Aorta (tissue), 5 donors: ENCODE results near the gene POC1B. TPM values are rescaled to one million over a fixed set of nuclear protein-coding genes. Genes with fewer than 3 reads are reported as not detected.

Source experiments
- ATAC-seq: fragments of 200-7000 bp; cut with Tn5 transposase; one replicate; pipeline ENCODE4 v1.9.1; 2022; ENCODE audit warnings: moderate library complexity; ENCODE audit not compliant: low FRiP score
- DNase-seq, 2 donors: peaks; one replicate each; pipeline ENCODE4 v3.0.0-alpha.2; 2020
- H3K27ac ChIP-seq, 2 donors: one replicate each; pipeline ENCODE4 v1.5.1; 2013; ENCODE audit warnings: low read length in 2 of 2, mild to moderate bottlenecking in 2 of 2, moderate library complexity in 2 of 2, control low read depth in 1 of 2, inconsistent platforms in 1 of 2, low read depth in 1 of 2
- H3K27me3 ChIP-seq, 2 donors: one replicate each; pipeline ENCODE4 v1.6.1; 2013; ENCODE audit warnings: control low read depth in 1 of 2, low read length in 1 of 2, mild to moderate bottlenecking in 1 of 2, moderate library complexity in 1 of 2; ENCODE audit not compliant: insufficient read depth in 2 of 2, control insufficient read depth in 1 of 2
- H3K36me3 ChIP-seq, 2 donors: one replicate each; pipeline ENCODE4 v1.6.1; 2013; ENCODE audit warnings: control low read depth in 1 of 2, low read length in 1 of 2, mild to moderate bottlenecking in 1 of 2; ENCODE audit not compliant: insufficient read depth in 2 of 2, control insufficient read depth in 1 of 2
- H3K4me1 ChIP-seq, 2 donors: one replicate each; pipeline ENCODE4 v1.6.1; 2013; ENCODE audit warnings: low read length in 2 of 2, control low read depth in 1 of 2, mild to moderate bottlenecking in 1 of 2, moderate library complexity in 1 of 2; ENCODE audit not compliant: insufficient read depth in 2 of 2, control insufficient read depth in 1 of 2
- H3K4me3 ChIP-seq, 2 donors: one replicate each; pipeline ENCODE4 v1.5.1; 2013; ENCODE audit warnings: low read length in 2 of 2, control low read depth in 1 of 2, mild to moderate bottlenecking in 1 of 2
- H3K9me3 ChIP-seq: one replicate; pipeline ENCODE4 v1.6.1; 2013; ENCODE audit warnings: mild to moderate bottlenecking, low read length; ENCODE audit not compliant: control insufficient read depth
- WGBS, 2 donors: extraction: QIAGEN DNeasy Blood & Tissue Kit; methylation state at CpG; one replicate each; pipeline ENCODE4 v1.1.7; 2013; 5-methylcytosine and 5-hydroxymethylcytosine counted together
- intact Hi-C, 2 donors: fragments of 100-400 bp; cut with DNase I; formaldehyde crosslinking; loops; one replicate each; pipeline versions ENCODE4 v1.14.2 to v1.15.0; 2022
- polyA plus RNA-seq, 2 donors: library from polyadenylated mRNA; stranded (reverse); fragments of 200-250 nt; gene quantifications; one replicate each; pipeline ENCODE4 v1.2.3, GENCODE V29; 2013
- total RNA-seq, 2 donors: library from RNA; stranded (reverse); fragmentation: NEBNext Ultra II Directional; extraction: Animal tissue kit (Norgen Biotek cat#: 25700); gene quantifications; one replicate each; pipeline ENCODE4 v1.2.1, GENCODE V29; 2021
- donor health status: healthy with polysubstance abuse.
- donor health status: Bipolar disorder and iron deficiency.
- donor health status: DM: no; HTN: no; CAD: no.
- donor health status: DM: no; HTN: no; CAD: no.
- donor health status: DM: yes; HTN: yes; CAD: no.

The POC1B gene
- total and polyA plus RNA-seq, 4 donors = 7.3 to 21.9 (median 20.6) TPM

DNA sequence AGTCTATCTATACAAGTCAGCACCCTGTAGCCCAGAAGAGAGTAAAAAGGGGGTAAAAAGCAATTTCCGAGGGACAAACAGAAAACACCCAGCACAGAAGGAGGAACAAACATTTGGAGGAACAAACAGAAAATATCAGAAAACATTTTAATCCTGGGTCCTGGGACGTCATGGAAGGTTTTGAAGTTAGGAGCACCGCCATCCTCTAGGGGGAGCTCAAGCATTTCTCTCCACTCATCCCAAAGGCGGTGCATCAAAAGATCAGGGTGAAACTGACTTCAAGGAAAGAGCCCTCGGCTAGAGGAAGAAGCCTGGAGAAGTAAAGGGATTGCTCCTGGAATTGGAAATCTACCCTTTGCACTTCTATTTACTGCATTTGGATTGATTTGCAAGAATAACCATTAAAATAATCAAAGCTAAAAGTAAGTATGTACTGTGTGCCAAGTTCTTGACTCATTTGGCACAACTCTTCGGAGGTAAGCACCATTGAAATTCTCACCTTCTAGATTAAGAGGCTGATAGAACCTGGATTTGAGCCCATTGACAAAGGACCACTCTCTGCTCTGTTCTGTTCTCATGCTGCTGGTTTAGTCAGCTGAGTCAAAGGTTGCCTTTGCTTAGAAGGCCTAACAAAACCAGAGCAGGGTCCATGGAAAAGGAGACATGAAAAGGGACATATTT lies 17.2 kb upstream of the POC1B start:
- ATAC-seq (peak; percentile 78), DNase-seq (peak in 1 of 2 donors; percentile 62)
- no peaks in the 10 kb centered on the region for H3K36me3 ChIP-seq
- no peak overlapping the region for H3K27ac ChIP-seq
- H3K9me3 ChIP-seq = no peaks in the 10 kb centered on the region
- WGBS, 2 donors = 14 to 20% methylated on average over 6 of the region's 6 CpGs
- no peak overlapping the region for H3K4me3 ChIP-seq
- H3K4me1 ChIP-seq = peaks cover 0 to 2% of the 10 kb centered on the region in 2 donors
- intact Hi-C loops = loop anchor here (5.0 to 10.0 kb wide), 3 partner anchors 162 to 562 kb away; partner anchors contain the start of gene ATP2B1 (in 1 of the 2)
- no peaks in the 10 kb centered on the region for H3K27me3 ChIP-seq

DNA sequence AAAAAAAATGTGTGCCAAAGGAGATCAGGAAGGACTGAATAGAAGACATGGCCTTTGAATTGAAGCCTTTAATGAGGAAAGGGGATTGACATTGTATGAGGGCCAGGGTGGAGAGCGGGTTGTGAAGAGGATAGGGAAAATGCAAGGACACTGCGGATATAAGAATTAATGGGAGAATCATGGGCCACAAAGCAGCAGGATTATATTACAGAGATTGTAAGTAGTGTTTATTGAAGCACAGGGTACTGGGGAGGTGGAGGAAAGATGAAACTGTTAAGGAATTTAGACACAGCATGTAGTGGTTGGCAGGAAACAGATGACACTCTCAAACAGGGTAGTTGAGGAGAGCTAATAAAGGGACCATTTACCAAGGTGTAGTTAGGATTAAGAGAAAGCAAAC lies 16.4 kb upstream of the POC1B start:
- 93 to 95% methylated on average over 2 of the region's 2 CpGs for WGBS, 2 donors
- Histone ChIP-seq H3K36me3 (no peaks in the 10 kb centered on the region), H3K4me1 (peaks cover 0 to 2% of the 10 kb centered on the region in 2 donors), H3K27me3 (no peaks in the 10 kb centered on the region), H3K4me3 (no peak overlapping the region), H3K27ac (no peak overlapping the region), H3K9me3 (no peaks in the 10 kb centered on the region)
- intact Hi-C loops = loop anchor here (5.0 to 10.0 kb wide), 3 partner anchors 163 to 563 kb away; partner anchors contain the start of gene ATP2B1 (in 1 of the 2)
- no peak for ATAC-seq
- no peak for DNase-seq

DNA sequence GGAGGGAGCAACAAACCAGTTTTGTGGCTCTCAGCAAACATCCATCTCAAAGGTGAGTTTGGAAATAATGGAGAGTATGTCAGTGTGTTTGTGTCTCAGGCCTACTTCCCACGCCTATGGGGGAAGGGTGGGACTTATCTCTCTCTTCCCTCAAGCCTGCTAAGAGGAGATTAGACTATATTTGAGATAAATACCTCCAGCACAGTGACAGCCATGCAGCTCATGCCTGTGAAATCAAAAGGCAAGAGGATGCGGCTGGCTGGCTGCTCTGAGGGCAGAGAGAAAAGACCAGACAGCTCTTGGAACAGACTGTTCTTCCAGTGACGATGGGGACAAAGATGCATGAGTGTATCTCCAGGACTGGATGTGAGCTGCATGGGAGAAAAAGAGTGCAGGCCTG lies 14.7 kb upstream of the POC1B start:
- no peaks in the 10 kb centered on the region for H3K36me3 ChIP-seq
- 78 to 89% methylated on average over 3 of the region's 3 CpGs for WGBS, 2 donors
- intact Hi-C loops = loop anchor here (5.0 to 10.0 kb wide), 3 partner anchors 164 to 564 kb away; partner anchors contain the start of gene ATP2B1 (in 1 of the 2)
- no peak overlapping the region for H3K27ac ChIP-seq
- H3K27me3 ChIP-seq = no peaks in the 10 kb centered on the region
- no peak for DNase-seq
- peaks cover 0 to 2% of the 10 kb centered on the region in 2 donors for H3K4me1 ChIP-seq
- no peaks in the 10 kb centered on the region for H3K9me3 ChIP-seq
- ATAC-seq = no peak
- H3K4me3 ChIP-seq = no peak overlapping the region

DNA sequence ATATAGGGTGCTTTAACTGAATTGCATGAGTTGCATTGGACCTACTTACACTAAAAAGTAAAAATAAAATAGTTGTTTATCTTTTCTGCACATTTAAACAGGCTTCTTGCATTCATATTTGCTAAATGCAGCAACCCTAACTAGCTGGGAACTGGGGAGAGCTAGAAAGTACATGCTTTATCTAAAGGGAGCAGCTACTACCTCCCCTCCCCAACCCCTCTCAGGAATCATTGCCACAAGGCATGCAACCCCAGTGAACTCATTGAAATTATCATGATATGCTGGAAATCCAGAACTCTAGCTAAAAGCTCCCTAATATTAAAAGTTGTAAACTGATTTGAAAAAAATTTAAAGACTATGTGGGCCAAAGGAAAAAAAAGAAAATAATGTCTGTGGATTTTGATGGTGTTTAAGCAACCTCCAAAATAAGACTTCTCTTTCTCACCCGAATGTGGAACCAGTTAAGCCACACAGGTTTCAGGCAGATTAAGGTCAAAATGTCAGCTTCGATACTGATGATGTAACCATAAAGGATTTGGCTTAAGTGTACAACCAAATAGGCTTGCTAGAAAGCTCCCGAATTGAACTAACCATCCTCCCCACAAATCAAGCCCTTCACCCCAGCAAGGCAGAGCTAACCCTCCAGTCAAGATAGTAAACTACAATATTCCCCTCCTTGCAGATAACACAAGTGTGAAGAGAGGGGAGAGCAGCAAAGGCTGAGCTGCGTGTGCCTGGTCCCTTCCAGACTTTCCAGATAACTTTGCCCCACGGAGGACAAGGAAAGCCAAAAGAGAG lies 13.8 kb upstream of the POC1B start:
- H3K4me1 ChIP-seq = no peaks in the 10 kb centered on the region
- H3K4me3 ChIP-seq = no peak overlapping the region
- intact Hi-C loops = loop anchor here (5.0 to 10.0 kb wide), 3 partner anchors 165 to 565 kb away; partner anchors contain the start of gene ATP2B1 (in 1 of the 2)
- WGBS, 2 donors = 40 to 43% methylated on average over 5 of the region's 5 CpGs
- no peaks in the 10 kb centered on the region for H3K9me3 ChIP-seq
- ATAC-seq (no peak), DNase-seq (no peak)
- H3K27me3 ChIP-seq = no peaks in the 10 kb centered on the region
- H3K27ac ChIP-seq = no peak overlapping the region
- H3K36me3 ChIP-seq = no peaks in the 10 kb centered on the region

DNA sequence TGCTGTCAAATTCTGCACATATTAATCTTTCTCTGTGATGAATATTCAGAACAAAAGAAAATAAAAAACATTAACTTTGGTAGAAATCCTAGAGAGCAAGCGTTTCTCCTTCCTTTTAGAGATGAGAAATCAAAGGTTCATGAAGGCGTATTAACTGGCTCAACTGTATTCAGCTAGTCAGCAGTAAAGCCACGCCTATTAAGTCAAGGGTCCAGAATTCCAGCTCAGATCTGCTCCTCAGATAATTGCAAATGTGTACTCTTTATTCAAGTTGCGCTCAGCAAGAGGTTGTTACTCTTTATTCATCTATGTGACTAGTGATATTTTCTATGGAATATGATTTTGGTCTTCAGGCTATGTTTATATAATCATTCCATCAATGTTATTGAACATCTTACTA lies 13.1 kb upstream of the POC1B start:
- WGBS, 2 donors = 70 to 85% methylated on average over 4 of the region's 4 CpGs
- no peaks in the 10 kb centered on the region for H3K36me3 ChIP-seq
- intact Hi-C loops = no loop called here
- DNase-seq = no peak
- H3K4me3 ChIP-seq = no peak overlapping the region
- no peaks in the 10 kb centered on the region for H3K4me1 ChIP-seq
- no peaks in the 10 kb centered on the region for H3K9me3 ChIP-seq
- no peak overlapping the region for H3K27ac ChIP-seq
- H3K27me3 ChIP-seq = no peaks in the 10 kb centered on the region
- ATAC-seq = no peak

DNA sequence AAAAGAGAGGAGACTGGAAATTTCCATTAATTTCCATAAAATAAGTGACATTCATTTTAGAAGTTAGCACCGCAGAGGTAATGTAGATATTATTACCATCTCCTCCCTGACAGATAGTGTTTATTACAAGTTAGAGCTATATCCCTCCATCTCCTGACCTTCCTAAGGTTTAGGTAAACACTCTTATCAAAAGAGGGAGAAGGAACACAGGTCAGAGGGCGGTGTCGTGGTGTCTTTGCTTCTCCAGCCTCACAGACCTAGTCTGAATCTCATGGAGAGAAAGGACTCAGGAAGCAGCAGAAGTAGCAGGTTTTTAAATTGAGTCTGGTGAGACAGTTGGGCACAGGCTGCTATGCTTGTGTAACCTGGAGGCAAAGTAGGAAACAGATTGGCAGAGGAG lies 11.5 kb upstream of the POC1B start:
- Histone ChIP-seq H3K27me3 (no peaks in the 10 kb centered on the region), H3K9me3 (no peaks in the 10 kb centered on the region), H3K36me3 (no peaks in the 10 kb centered on the region), H3K4me3 (no peak overlapping the region), H3K27ac (no peak overlapping the region), H3K4me1 (no peaks in the 10 kb centered on the region)
- ATAC-seq (no peak), DNase-seq (no peak)
- intact Hi-C loops = no loop called here
- WGBS, 2 donors = 93 to 94% methylated on average over 3 of the region's 3 CpGs

DNA sequence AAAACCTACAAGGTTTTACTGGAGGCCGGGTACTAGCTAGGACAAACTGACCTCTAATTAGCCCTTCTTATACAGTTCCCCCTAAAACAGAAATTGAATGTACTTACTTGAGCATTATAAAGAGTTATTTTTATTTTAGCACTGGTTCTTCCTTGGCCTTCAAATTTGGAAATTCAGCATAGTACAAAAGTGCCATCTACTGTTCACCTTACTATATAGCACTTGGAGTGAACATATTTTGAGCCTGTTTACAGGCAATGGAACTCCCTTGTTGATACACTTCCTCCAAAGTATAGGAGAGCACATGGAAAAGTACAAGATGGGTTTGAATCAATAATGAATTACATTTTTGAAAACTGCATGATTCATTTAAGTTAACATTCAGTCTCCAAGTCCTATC lies 3.9 kb upstream of the POC1B start:
- Histone ChIP-seq H3K4me1 (no peaks in the 10 kb centered on the region), H3K27ac (no peak overlapping the region), H3K27me3 (no peaks in the 10 kb centered on the region), H3K4me3 (no peak overlapping the region), H3K36me3 (no peaks in the 10 kb centered on the region), H3K9me3 (no peaks in the 10 kb centered on the region)
- 36 to 39% methylated on average over 1 of the region's 1 CpG for WGBS, 2 donors
- DNase-seq (no peak), ATAC-seq (no peak)
- intact Hi-C loops = loop anchor here (5.0 to 10.0 kb wide), 5 partner anchors 177 to 512 kb away; partner anchors contain the start of gene DUSP6 (in 1 of the 2)

DNA sequence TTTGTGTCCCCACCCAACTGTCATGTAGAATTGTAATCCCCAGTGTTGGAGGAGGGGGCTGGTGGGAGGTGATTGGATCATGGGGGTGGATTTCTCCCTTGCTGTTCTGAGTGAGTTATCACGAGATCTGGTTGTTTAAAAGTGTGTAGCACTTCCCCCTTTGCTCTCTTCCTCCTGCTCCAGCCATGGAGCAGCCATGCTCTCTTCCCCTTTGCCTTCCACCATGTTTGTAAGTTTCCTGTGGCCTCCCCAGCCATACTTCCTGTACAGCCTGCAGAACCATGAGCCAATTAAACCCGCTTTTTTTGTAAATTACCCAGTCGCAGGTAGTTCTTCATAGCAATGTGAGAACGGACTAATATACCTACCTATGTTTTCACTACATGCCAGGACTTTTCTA lies 2.6 kb upstream of the POC1B start:
- ATAC-seq = no peak

More for the DNA sequence above, 2.6 kb upstream of the POC1B start:
- intact Hi-C loops = loop anchor here (5.0 to 10.0 kb wide), 5 partner anchors 176 to 511 kb away; partner anchors contain the start of gene DUSP6 (in 1 of the 2)
- 73 to 83% methylated on average over 4 of the region's 4 CpGs for WGBS, 2 donors
- no peak for DNase-seq
- no peaks in the 10 kb centered on the region for H3K27me3 ChIP-seq
- no peaks in the 10 kb centered on the region for H3K9me3 ChIP-seq
- no peaks in the 10 kb centered on the region for H3K4me1 ChIP-seq
- no peaks in the 10 kb centered on the region for H3K36me3 ChIP-seq
- H3K4me3 ChIP-seq = no peak overlapping the region
- no peak overlapping the region for H3K27ac ChIP-seq
